GM19455 (cell line): Measurements from ENCODE around the gene APBA1.
"Not testable (repeated sequence)": the region's sequence is repeated elsewhere in the genome, so short reads cannot be mapped to it uniquely, and the experiment has no call there.

Source experiments
- ATAC-seq: cut with Tn5 transposase; IDR thresholded peaks from one replicate; pipeline ENCODE4 v1.9.1; 2021; ENCODE audit not compliant: unreplicated experiment

APBA1 gene

GRCh38 chr9:69452110-69452782, 219.9 kb downstream of the APBA1 start:
- no peak for ATAC-seq

- no peak for ATAC-seq
Observed at GRCh38 chr9:69446496-69446895, 225.7 kb downstream of the APBA1 start.

- ATAC-seq, result no peak
Observed at GRCh38 chr9:69445251-69445650, 226.9 kb downstream of the APBA1 start.

- no peak for ATAC-seq
Observed at GRCh38 chr9:69444791-69445190, 227.4 kb downstream of the APBA1 start.

- ATAC-seq, result no peak
Observed at GRCh38 chr9:69444021-69444420, 228.2 kb downstream of the APBA1 start.

GRCh38 chr9:69443178-69443577, 229.0 kb downstream of the APBA1 start:
- no peak for ATAC-seq

- ATAC-seq, result no peak
Observed at GRCh38 chr9:69442486-69442885, 229.7 kb downstream of the APBA1 start.

GRCh38 chr9:69440254-69440955, 231.8 kb downstream of the APBA1 start:
- ATAC-seq, result not testable (repeated sequence)

- ATAC-seq, result not testable (repeated sequence)
Observed at GRCh38 chr9:69439654-69440053, 232.5 kb downstream of the APBA1 start.

- no peak for ATAC-seq
Observed at GRCh38 chr9:69433968-69434367, 238.2 kb downstream of the APBA1 start.

- no peak for ATAC-seq
Observed at GRCh38 chr9:69433392-69433791, 238.8 kb downstream of the APBA1 start.

- no peak for ATAC-seq
Observed at GRCh38 chr9:69432623-69433022, 239.5 kb downstream of the APBA1 start.

- ATAC-seq, result no peak
Observed at GRCh38 chr9:69431777-69432176, 240.4 kb downstream of the APBA1 start.

- ATAC-seq, result no peak
Observed at GRCh38 chr9:69431203-69431602, 241.0 kb downstream of the APBA1 start.

GRCh38 chr9:69430206-69430605, 242.0 kb downstream of the APBA1 start:
- ATAC-seq, result no peak

- no peak for ATAC-seq
Observed at GRCh38 chr9:69429281-69429680, 242.9 kb downstream of the APBA1 start.

GRCh38 chr9:69428017-69428785, 244.0 kb downstream of the APBA1 start:
- no peak for ATAC-seq

GRCh38 chr9:69427286-69427685, 244.9 kb downstream of the APBA1 start:
- ATAC-seq, result no peak

- no peak for ATAC-seq
Observed at GRCh38 chr9:69425136-69425801, 246.9 kb downstream of the APBA1 start.

- ATAC-seq, result no peak
Observed at GRCh38 chr9:69421908-69422801, 250.0 kb downstream of the APBA1 start.
